GM12878 (cell line): ENCODE measurements around the gene LIMS1. TPM values are rescaled to one million over a fixed set of nuclear protein-coding genes. Genes with fewer than 3 reads are reported as not detected.

Source experiments
- ATAC-seq: fragments of 200-7000 bp; cut with Tn5 transposase; 3 replicates; pipeline ENCODE4 v1.9.1; 2020; ENCODE audit warnings: mild to moderate bottlenecking, moderate library complexity
- BruUV-seq: library from RNA; stranded (reverse); fragments of 400-500 nt; replicated peaks from 2 replicates; lab custom pipeline; 2021; lab: Mats Ljungman, UMichigan
- CTCF ChIA-PET: fragments of 300-600 bp; sonication (Branson Sonifier 250); formaldehyde crosslinking; extraction: SDS; loops from one replicate; lab custom pipeline; 2021; ENCODE audit warnings: inconsistent platforms; lab: Yijun Ruan, JAX
- POLR2A ChIA-PET: fragments of 350-600 bp; formaldehyde crosslinking; extraction: SDS; loops from one replicate; lab custom pipeline; 2021; ENCODE audit warnings: inconsistent platforms; lab: Charles Lee
- RAD21 ChIA-PET: fragments of 300-600 bp; sonication (Branson Sonifier 250); formaldehyde crosslinking; loops from one replicate; lab custom pipeline; 2023; ENCODE audit warnings: antibody characterized with exemption; ENCODE audit not compliant: unreplicated experiment; lab: Charles Lee
- SMC1A ChIA-PET: fragments of 300-600 bp; sonication (Branson Sonifier 250); formaldehyde crosslinking; loops from one replicate; lab custom pipeline; 2023; ENCODE audit not compliant: unreplicated experiment, uncharacterized antibody; lab: Charles Lee
- DNase-seq: peaks from one replicate; pipeline ENCODE4 v3.0.0-alpha.2; 2011; ENCODE audit warnings: low read depth, low spot score
- FAIRE-seq: peaks from 3 replicates; lab custom pipeline; 2011; peaks lifted over from hg19 to GRCh38; lab: Jason Lieb, UNC
- H2AFZ ChIP-seq: 2 replicates; pipeline ENCODE4 v1.6.0; 2011; ENCODE audit warnings: low read depth, low read length, control low read depth; ENCODE audit not compliant: control insufficient read depth
- H3K27ac ChIP-seq: 2 replicates; pipeline ENCODE4 v1.5.1; 2011; ENCODE audit warnings: control low read depth; ENCODE audit not compliant: control insufficient read depth, insufficient read depth
- H3K27me3 ChIP-seq, 2 experiments: replicated peaks in 1 of 2; 2 replicates each; pipeline versions ENCODE4 v1.6.0 to v1.6.1; 2011; ENCODE audit warnings: low read length in 1 of 2; ENCODE audit not compliant: control insufficient read depth in 2 of 2, insufficient read depth in 2 of 2
- H3K36me3 ChIP-seq, 2 experiments: 2 replicates each; pipeline ENCODE4 v1.5.1; 2011; ENCODE audit warnings: low read length in 1 of 2; ENCODE audit not compliant: control insufficient read depth in 2 of 2, insufficient read depth in 2 of 2
- H3K4me1 ChIP-seq: 2 replicates; pipeline ENCODE4 v1.6.1; 2011; ENCODE audit warnings: mild to moderate bottlenecking, low read length, moderate library complexity, mixed read lengths; ENCODE audit not compliant: control insufficient read depth, insufficient read depth
- H3K4me2 ChIP-seq: 2 replicates; pipeline ENCODE4 v1.6.0; 2011; ENCODE audit warnings: control low read depth; ENCODE audit not compliant: control insufficient read depth, insufficient read depth
- H3K4me3 ChIP-seq: fragments of 200-600 bp; sonication (generic); 2 replicates; pipeline ENCODE4 v1.5.1; 2016
- H3K79me2 ChIP-seq: 2 replicates; pipeline ENCODE4 v1.6.0; 2011; ENCODE audit warnings: low read length; ENCODE audit not compliant: control insufficient read depth, insufficient read depth
- H3K9ac ChIP-seq: 2 replicates; pipeline ENCODE4 v1.8.0; 2011; ENCODE audit warnings: low read length, control low read depth, mixed read lengths; ENCODE audit not compliant: control insufficient read depth, insufficient read depth
- H3K9me3 ChIP-seq: replicated peaks from 3 replicates; pipeline ENCODE4 v1.5.1; 2011; ENCODE audit warnings: mild to moderate bottlenecking, low read length; ENCODE audit not compliant: control insufficient read depth, insufficient read depth
- H4K20me1 ChIP-seq: 2 replicates; pipeline ENCODE4 v1.6.0; 2011; ENCODE audit not compliant: control insufficient read depth, insufficient read depth
- GABPA ChIP-seq: IDR thresholded peaks from 2 replicates; pipeline ENCODE4 v1.6.1; 2014; ENCODE audit warnings: antibody characterized with exemption, low read depth, mild to moderate bottlenecking, inconsistent platforms
- MEF2B ChIP-seq: fragments of 450-650 bp; IDR thresholded peaks from 2 replicates; pipeline ENCODE4 v1.6.1; 2018; ENCODE audit warnings: mild to moderate bottlenecking, moderate library complexity; ENCODE audit not compliant: partially characterized antibody, poor library complexity, severe bottlenecking
- NBN ChIP-seq: fragments of 450-650 bp; IDR thresholded peaks from 2 replicates; pipeline ENCODE4 v1.6.1; 2016
- POLR2AphosphoS5 ChIP-seq: IDR thresholded peaks from 2 replicates; pipeline ENCODE4 v1.6.1; 2011; ENCODE audit warnings: mild to moderate bottlenecking, low read length, inconsistent platforms
- WGBS: methylation state at CpG from one replicate; pipeline ENCODE4 v1.1.6; 2016; ENCODE audit warnings: low lambda C conversion rate; ENCODE audit not compliant: insufficient replicate concordance, insufficient coverage; ENCODE audit errors: missing lambda C conversion rate; 5-methylcytosine and 5-hydroxymethylcytosine counted together
- in situ Hi-C: fragments of 300-500 bp; cut with MboI; formaldehyde crosslinking; loops from 9 replicates; pipeline ENCODE4 v1.14.3; 2018; ENCODE audit warnings: mixed read lengths
- intact Hi-C: fragments of 100-400 bp; cut with micrococcal nuclease; formaldehyde crosslinking; loops from one replicate; pipeline ENCODE4 v1.14.2; 2022; ENCODE audit not compliant: unreplicated experiment
- polyA plus RNA-seq, 11 experiments: library from polyadenylated mRNA; depleted of rRNA in 4 of 11; unstranded in 6 of 11; stranded (reverse) in 5 of 11; fragments of >200 nt; fragmentation: Nextera tagmentation in 4 of 11; fragmentation: Illumina TruSeq in 1 of 11; extraction: Ambion mirVana in 4 of 11; extraction: Trizol in 1 of 11; gene quantifications; 1 replicate in 1 of 11; 2 replicates in 10 of 11; pipeline versions ENCODE4 v1.2.1 to v1.2.3, GENCODE V29; 2011 to 2016; ENCODE audit warnings: inconsistent platforms in 2 of 11, missing spikeins in 2 of 11, low read depth in 1 of 11
- total RNA-seq, 4 experiments: library from RNA; depleted of rRNA in 3 of 4; stranded (reverse); fragments of >200 nt in 3 of 4; fragmentation: Illumina TruSeq in 1 of 4; extraction: Trizol in 1 of 4; gene quantifications; 2 replicates each; pipeline versions ENCODE4 v1.2.1 to v1.2.3, GENCODE V29; 2013 to 2021
- TF ChIP-seq, protein P1 (sequence below): fragments of 450-650 bp; formaldehyde crosslinking; IDR thresholded peaks from 2 replicates; pipeline ENCODE4 v1.5.0; 2022; ENCODE audit warnings: mild to moderate bottlenecking, missing genetic modification characterization
- TF ChIP-seq, protein P2 (sequence below): fragments of 450-650 bp; formaldehyde crosslinking; IDR thresholded peaks from 2 replicates; pipeline ENCODE4 v1.4.0; 2022; ENCODE audit warnings: mild to moderate bottlenecking, moderate library complexity
- TF ChIP-seq, protein P3 (sequence below), 3 experiments: IDR thresholded peaks in 2 of 3; conservative IDR thresholded peaks in 1 of 3; 2 replicates each; pipeline ENCODE4 v1.5.1; 2011; ENCODE audit warnings: low read depth in 3 of 3, low read length in 3 of 3, mild to moderate bottlenecking in 3 of 3, control low read depth in 2 of 3, moderate library complexity in 2 of 3, inconsistent platforms in 1 of 3, mixed read lengths in 1 of 3; ENCODE audit not compliant: control insufficient read depth in 2 of 3, insufficient read depth in 1 of 3; ENCODE audit errors: extremely low read depth in 1 of 3
- TF ChIP-seq, protein P4 (sequence below): fragments of 150-350 bp; IDR thresholded peaks from 2 replicates; pipeline ENCODE4 v1.6.1; 2014; ENCODE audit warnings: mild to moderate bottlenecking, low read depth, low read length
- TF ChIP-seq, protein P5 (sequence below): fragments of 450-650 bp; IDR thresholded peaks from 2 replicates; pipeline ENCODE4 v1.6.1; 2017; ENCODE audit warnings: borderline replicate concordance

Gene LIMS1
- total and polyA plus RNA-seq, 10 of the 15 experiments (the other 5 are each of a cell fraction or from before 2014, with no cell fraction given), result 15.7 to 98.1 (median 43.9) TPM

DNA sequence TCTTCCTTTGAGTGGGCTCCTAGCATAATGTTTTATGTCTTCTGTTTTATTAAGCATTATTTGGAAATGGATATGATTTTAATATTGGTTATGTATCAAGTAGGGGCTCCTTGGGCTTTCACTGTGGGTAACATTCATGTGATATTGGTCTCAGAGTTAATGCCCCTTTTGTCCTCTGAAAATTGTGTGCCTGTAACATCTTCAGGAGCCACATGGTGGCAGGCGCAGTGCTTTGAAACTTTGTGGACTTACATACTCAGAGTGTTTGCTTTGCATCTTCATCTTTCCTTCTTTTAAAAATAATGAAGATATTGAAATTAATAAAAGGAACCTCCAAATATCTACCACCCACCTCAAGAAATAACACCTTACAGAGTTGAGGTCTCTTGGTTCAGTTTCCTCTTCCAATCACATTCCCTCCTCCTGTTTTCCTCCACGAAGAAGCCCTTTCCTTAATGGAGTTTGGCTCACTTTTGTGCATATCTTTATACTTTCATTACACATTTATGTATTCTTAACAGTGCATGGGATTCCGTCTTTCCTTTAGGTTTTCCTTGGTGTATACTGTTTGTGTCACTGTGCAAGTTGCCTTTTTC is 73.5 kb downstream of the LIMS1 start:
- RAD21 ChIA-PET, result interaction anchor here (0.7 to 10.2 kb wide), 6 partner anchors 9 to 77 kb away, joined by 3 to 441 read pairs (median 6); no protein-coding TSS in a partner anchor
- SMC1A ChIA-PET, result interaction anchor here (0.7 to 19.4 kb wide), 5 partner anchors 14 to 172 kb away, joined by 3 to 800 read pairs (median 29); no protein-coding TSS in a partner anchor
- Histone ChIP-seq H3K9me3 (no peaks in the 10 kb centered on the region), H3K27ac (no peak overlapping the region), H3K79me2 (peaks cover 3% of the 10 kb centered on the region), H2AFZ (no peak overlapping the region), H3K4me2 (no peak overlapping the region), H4K20me1 (no peaks in the 10 kb centered on the region), H3K4me1 (peaks cover 47% of the 10 kb centered on the region), H3K9ac (no peak overlapping the region), H3K4me3 (no peak overlapping the region), H3K36me3 (no peaks in the 10 kb centered on the region), H3K27me3 (no peaks in the 10 kb centered on the region)
- in situ Hi-C loops, result no loop called here
- CTCF ChIA-PET, result interaction anchor here (0.7 to 10.4 kb wide), 9 partner anchors 13 to 118 kb away, joined by 3 to 441 read pairs (median 6); no protein-coding TSS in a partner anchor
- WGBS, result 89% methylated on average over 3 of the region's 3 CpGs
- intact Hi-C loops, result loop anchor here (2.0 kb wide), 2 partner anchors 29 to 111 kb away; partner anchors contain the start of gene RANBP2
- FAIRE-seq (peak; percentile 59), DNase-seq (no peak), ATAC-seq (peak; percentile 17; the same call in 1 of the 3 replicates)
- POLR2A ChIA-PET, result interaction anchor here (0.6 to 2.0 kb wide), 4 partner anchors 22 to 122 kb away, joined by 3 to 12 read pairs (median 6); no protein-coding TSS in a partner anchor
- BruUV-seq, result no TSS peak
- TF ChIP-seq GABPA, result no peak
- TF ChIP-seq, protein P1, sequence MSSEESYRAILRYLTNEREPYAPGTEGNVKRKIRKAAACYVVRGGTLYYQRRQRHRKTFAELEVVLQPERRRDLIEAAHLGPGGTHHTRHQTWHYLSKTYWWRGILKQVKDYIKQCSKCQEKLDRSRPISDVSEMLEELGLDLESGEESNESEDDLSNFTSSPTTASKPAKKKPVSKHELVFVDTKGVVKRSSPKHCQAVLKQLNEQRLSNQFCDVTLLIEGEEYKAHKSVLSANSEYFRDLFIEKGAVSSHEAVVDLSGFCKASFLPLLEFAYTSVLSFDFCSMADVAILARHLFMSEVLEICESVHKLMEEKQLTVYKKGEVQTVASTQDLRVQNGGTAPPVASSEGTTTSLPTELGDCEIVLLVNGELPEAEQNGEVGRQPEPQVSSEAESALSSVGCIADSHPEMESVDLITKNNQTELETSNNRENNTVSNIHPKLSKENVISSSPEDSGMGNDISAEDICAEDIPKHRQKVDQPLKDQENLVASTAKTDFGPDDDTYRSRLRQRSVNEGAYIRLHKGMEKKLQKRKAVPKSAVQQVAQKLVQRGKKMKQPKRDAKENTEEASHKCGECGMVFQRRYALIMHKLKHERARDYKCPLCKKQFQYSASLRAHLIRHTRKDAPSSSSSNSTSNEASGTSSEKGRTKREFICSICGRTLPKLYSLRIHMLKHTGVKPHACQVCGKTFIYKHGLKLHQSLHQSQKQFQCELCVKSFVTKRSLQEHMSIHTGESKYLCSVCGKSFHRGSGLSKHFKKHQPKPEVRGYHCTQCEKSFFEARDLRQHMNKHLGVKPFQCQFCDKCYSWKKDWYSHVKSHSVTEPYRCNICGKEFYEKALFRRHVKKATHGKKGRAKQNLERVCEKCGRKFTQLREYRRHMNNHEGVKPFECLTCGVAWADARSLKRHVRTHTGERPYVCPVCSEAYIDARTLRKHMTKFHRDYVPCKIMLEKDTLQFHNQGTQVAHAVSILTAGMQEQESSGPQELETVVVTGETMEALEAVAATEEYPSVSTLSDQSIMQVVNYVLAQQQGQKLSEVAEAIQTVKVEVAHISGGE (CRISPR knock-in tag), result no peak
- TF ChIP-seq, protein P2, sequence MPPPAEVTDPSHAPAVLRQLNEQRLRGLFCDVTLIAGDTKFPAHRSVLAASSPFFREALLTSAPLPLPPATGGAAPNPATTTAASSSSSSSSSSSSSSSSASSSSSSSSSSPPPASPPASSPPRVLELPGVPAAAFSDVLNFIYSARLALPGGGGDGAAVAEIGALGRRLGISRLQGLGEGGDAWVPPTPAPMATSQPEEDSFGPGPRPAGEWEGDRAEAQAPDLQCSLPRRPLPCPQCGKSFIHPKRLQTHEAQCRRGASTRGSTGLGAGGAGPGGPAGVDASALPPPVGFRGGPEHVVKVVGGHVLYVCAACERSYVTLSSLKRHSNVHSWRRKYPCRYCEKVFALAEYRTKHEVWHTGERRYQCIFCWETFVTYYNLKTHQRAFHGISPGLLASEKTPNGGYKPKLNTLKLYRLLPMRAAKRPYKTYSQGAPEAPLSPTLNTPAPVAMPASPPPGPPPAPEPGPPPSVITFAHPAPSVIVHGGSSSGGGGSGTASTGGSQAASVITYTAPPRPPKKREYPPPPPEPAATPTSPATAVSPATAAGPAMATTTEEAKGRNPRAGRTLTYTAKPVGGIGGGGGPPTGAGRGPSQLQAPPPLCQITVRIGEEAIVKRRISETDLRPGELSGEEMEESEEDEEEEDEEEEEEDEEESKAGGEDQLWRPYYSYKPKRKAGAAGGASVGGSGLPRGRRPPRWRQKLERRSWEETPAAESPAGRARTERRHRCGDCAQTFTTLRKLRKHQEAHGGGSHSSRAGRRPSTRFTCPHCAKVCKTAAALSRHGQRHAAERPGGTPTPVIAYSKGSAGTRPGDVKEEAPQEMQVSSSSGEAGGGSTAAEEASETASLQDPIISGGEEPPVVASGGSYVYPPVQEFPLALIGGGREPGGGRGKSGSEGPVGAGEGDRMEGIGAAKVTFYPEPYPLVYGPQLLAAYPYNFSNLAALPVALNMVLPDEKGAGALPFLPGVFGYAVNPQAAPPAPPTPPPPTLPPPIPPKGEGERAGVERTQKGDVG, result no peak
- TF ChIP-seq, protein P3, sequence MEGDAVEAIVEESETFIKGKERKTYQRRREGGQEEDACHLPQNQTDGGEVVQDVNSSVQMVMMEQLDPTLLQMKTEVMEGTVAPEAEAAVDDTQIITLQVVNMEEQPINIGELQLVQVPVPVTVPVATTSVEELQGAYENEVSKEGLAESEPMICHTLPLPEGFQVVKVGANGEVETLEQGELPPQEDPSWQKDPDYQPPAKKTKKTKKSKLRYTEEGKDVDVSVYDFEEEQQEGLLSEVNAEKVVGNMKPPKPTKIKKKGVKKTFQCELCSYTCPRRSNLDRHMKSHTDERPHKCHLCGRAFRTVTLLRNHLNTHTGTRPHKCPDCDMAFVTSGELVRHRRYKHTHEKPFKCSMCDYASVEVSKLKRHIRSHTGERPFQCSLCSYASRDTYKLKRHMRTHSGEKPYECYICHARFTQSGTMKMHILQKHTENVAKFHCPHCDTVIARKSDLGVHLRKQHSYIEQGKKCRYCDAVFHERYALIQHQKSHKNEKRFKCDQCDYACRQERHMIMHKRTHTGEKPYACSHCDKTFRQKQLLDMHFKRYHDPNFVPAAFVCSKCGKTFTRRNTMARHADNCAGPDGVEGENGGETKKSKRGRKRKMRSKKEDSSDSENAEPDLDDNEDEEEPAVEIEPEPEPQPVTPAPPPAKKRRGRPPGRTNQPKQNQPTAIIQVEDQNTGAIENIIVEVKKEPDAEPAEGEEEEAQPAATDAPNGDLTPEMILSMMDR (IDR thresholded peaks at IDR 0.05 in 2 of 3, conservative IDR thresholded peaks at IDR 0.05 in 1 of 3; ENCODE audit: control insufficient read depth in 2 of 3, extremely low read depth in 1 of 3, insufficient read depth in 1 of 3, low read depth in 3 of 3, low read length in 3 of 3), result peak; percentile 67 to 80 (median 74)
- TF ChIP-seq, protein P4, sequence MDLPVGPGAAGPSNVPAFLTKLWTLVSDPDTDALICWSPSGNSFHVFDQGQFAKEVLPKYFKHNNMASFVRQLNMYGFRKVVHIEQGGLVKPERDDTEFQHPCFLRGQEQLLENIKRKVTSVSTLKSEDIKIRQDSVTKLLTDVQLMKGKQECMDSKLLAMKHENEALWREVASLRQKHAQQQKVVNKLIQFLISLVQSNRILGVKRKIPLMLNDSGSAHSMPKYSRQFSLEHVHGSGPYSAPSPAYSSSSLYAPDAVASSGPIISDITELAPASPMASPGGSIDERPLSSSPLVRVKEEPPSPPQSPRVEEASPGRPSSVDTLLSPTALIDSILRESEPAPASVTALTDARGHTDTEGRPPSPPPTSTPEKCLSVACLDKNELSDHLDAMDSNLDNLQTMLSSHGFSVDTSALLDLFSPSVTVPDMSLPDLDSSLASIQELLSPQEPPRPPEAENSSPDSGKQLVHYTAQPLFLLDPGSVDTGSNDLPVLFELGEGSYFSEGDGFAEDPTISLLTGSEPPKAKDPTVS, result no peak
- 0 out of 2 replicates have a peak, but pooled peaks have one; percentile 42 for TF ChIP-seq NBN
- TF ChIP-seq, protein P5, sequence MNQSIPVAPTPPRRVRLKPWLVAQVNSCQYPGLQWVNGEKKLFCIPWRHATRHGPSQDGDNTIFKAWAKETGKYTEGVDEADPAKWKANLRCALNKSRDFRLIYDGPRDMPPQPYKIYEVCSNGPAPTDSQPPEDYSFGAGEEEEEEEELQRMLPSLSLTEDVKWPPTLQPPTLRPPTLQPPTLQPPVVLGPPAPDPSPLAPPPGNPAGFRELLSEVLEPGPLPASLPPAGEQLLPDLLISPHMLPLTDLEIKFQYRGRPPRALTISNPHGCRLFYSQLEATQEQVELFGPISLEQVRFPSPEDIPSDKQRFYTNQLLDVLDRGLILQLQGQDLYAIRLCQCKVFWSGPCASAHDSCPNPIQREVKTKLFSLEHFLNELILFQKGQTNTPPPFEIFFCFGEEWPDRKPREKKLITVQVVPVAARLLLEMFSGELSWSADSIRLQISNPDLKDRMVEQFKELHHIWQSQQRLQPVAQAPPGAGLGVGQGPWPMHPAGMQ, result no peak
- peak; percentile 16 for TF ChIP-seq MEF2B
- TF ChIP-seq POLR2AphosphoS5, result no peak
